Motor neuron (in vitro differentiated cells): ENCODE results near the gene CDC5L. TPM values are rescaled to one million over a fixed set of nuclear protein-coding genes. Genes with fewer than 3 reads are reported as not detected.

Experiments
- ATAC-seq, 8 experiments: fragments of 200-7000 bp; cut with Tn5 transposase; replicated peaks in 6 of 8; 2 replicates each; pipeline ENCODE4 v1.8.0; 2021; ENCODE audit warnings: mild to moderate bottlenecking in 8 of 8, moderate library complexity in 8 of 8
- H3K27ac ChIP-seq, 2 donors: fragments of 250-450 bp; sonication (Bioruptor Pico); 2 replicates each; pipeline ENCODE4 v1.9.0; 2021; ENCODE audit warnings: antibody characterized with exemption in 2 of 2, mild to moderate bottlenecking in 2 of 2, moderate library complexity in 1 of 2
- H3K4me1 ChIP-seq, 2 donors: fragments of 250-450 bp; sonication (Bioruptor Pico); replicated peaks in 1 of 2; 2 replicates each; pipeline ENCODE4 v1.6.1; 2021; ENCODE audit warnings: antibody characterized with exemption in 2 of 2, mild to moderate bottlenecking in 2 of 2, moderate library complexity in 1 of 2
- H3K4me3 ChIP-seq, 5 donors: fragments of 250-450 bp; sonication (Bioruptor Pico); 2 replicates each; pipeline ENCODE4 v1.9.0; 2021; ENCODE audit warnings: antibody characterized with exemption in 5 of 5, mild to moderate bottlenecking in 5 of 5, moderate library complexity in 4 of 5
- WGBS, 10 experiments: fragments of 450-650 bp; shearing (Covaris generic); methylation state at CpG; one replicate each; pipeline ENCODE4 v1.0.0; 2022; 5-methylcytosine and 5-hydroxymethylcytosine counted together
- in situ Hi-C, 9 experiments: fragments of 400-800 bp; cut with MboI; loops; one replicate each; pipeline ENCODE4 v1.15.0; 2021; ENCODE audit warnings: low sequenced_read_pairs in 9 of 9, low pct_unique_long_range_greater_than_20kb in 2 of 9; ENCODE audit not compliant: unreplicated experiment in 9 of 9
- total RNA-seq, 8 experiments: library from RNA; unstranded; fragments of 300-600 nt; gene quantifications; 2 replicates each; pipeline versions ENCODE4 v1.2.3 to v1.2.4, GENCODE V29; 2022

CDC5L gene
- total RNA-seq, 8 experiments from 2014 or later = 15.4 to 39.9 (median 27.6) TPM

- Histone ChIP-seq H3K27ac (no peak overlapping the region), H3K4me3 (no peak overlapping the region), H3K4me1 (peaks cover 9 to 15% of the 10 kb centered on the region in 2 donors)
- 90 to 98% (median 96%) methylated on average over 4 to 10 of the region's 10 CpGs; no CpG with 5 or more reads in 7 of the 10 experiments for WGBS, 10 experiments
- ATAC-seq = no peak
- in situ Hi-C loops = loop anchor here in 3 of 9 experiments (10.0 to 25.0 kb wide), 2 partner anchors 1235 to 1238 kb away; no protein-coding TSS in a partner anchor
Observed at GRCh38 chr6:44476849-44477248, 89.3 kb downstream of the CDC5L start.

DNA sequence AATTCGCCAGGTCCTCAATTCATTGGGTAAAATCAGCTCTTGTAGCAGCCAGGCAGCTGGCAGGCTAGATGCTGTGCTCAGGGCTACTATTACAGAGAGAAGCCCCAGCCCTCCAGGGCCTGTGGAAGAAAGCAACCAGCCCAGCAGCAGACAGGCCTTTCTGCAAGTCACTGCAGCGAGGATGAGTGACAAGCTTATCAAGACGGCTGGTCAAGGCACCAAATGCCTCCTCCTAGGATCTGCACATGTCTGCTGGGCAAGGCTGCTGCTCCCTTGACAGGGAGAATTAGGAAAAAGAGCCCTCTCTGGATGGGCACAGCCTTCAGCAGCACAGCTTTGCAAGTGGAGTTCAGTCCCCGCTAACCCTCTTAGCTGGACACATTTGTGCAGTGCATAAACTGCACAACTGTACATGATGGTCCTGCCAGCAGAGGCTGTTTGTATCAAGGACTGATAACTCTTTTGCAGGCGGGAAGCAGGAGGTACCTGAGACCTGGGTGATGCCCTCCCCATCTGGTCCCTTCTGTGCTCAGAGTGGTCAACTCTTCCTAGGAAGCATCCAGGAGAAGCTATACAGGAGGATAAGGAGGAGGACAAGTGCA, 89.9 kb downstream of the CDC5L start:
- in situ Hi-C loops = loop anchor here in 3 of 9 experiments (10.0 to 25.0 kb wide), 2 partner anchors 1235 to 1237 kb away; no protein-coding TSS in a partner anchor
- no peak overlapping the region for H3K4me3 ChIP-seq
- WGBS, 10 experiments = 60 to 97% (median 93%) methylated on average over 1 to 4 of the region's 5 CpGs; no CpG with 5 or more reads in 6 of the 10 experiments
- H3K27ac ChIP-seq = no peak overlapping the region
- ATAC-seq = no peak
- peaks cover 9 to 15% of the 10 kb centered on the region in 2 donors for H3K4me1 ChIP-seq

DNA sequence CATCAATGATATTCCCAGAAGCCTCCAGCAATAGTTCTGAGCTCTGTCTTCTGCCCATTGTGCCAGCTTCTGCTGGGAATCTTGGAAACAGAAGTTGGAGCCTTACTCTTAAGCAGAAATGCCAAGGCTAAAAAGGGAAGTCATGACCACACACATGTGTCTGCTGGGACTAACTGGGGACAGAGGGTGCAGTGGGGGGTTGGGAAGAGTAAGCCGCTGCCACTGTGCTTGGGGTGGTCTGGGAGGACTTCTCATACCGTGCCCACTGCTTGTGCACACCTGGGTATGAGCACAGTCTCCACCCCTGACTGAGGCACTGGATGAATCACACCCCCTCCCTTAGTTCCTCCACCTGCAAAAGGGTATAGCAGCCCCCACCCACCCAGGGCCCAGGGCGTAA, 90.7 kb downstream of the CDC5L start:
- WGBS, 10 experiments = no CpG with 5 or more reads among the region's 3 CpGs
- in situ Hi-C loops = loop anchor here in 3 of 9 experiments (10.0 to 25.0 kb wide), 2 partner anchors 1234 to 1237 kb away; no protein-coding TSS in a partner anchor
- peaks cover 9 to 15% of the 10 kb centered on the region in 2 donors for H3K4me1 ChIP-seq
- H3K4me3 ChIP-seq = no peak overlapping the region
- H3K27ac ChIP-seq = no peak overlapping the region
- no peak for ATAC-seq

DNA sequence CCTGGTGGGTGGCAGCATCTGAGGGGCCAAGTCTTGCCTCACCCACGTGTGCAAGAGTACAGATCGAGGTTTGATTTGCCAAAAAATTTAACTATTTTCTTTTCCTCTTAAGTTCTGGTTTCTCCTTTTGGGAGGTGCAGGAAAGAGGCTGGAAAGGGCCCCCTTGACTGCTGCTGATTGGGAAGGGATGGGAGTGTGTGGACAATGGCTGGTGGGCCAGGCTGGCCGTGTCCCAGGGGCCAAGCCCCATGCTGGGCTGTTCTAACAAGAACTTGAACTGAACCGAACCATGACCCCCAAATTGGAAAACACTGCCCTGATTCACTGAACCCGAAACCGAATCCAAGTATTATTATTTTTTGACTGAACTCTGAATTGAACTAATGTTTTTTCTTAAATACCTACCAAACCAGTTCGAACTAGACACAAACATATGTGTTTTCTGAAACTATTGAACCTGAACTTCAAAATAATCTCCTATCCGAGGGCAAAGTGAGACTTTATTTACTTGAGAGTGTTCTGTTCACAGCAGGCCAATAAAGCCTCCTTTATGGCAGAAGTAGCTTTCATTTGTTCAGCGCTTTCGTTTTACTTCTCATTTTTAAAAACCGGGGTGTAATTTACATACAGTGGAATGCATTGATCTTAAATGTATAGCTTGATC, 91.2 kb downstream of the CDC5L start:
- no peak overlapping the region for H3K27ac ChIP-seq
- in situ Hi-C loops = loop anchor here in 3 of 9 experiments (10.0 to 25.0 kb wide), 2 partner anchors 1234 to 1236 kb away; no protein-coding TSS in a partner anchor
- peaks cover 9 to 15% of the 10 kb centered on the region in 2 donors for H3K4me1 ChIP-seq
- WGBS, 10 experiments = 59 to 91% (median 80%) methylated on average over 4 to 9 of the region's 11 CpGs; no CpG with 5 or more reads in 1 of the 10 experiments
- no peak for ATAC-seq
- H3K4me3 ChIP-seq = no peak overlapping the region

GRCh38 chr6:44480097-44480541, 92.6 kb downstream of the CDC5L start:
- in situ Hi-C loops = loop anchor here in 2 of 9 experiments (25.0 kb wide), 1 partner anchor 1232 kb away; no protein-coding TSS in a partner anchor

GRCh38 chr6:44481056-44481455, 93.5 kb downstream of the CDC5L start:
- H3K27ac ChIP-seq = no peak overlapping the region
- in situ Hi-C loops = loop anchor here in 2 of 9 experiments (25.0 kb wide), 1 partner anchor 1231 kb away; no protein-coding TSS in a partner anchor
- no peak overlapping the region for H3K4me3 ChIP-seq
- no peak for ATAC-seq
- peaks cover 10 to 18% of the 10 kb centered on the region in 2 donors for H3K4me1 ChIP-seq
- 83 to 95% (median 86%) methylated on average over 4 to 6 of the region's 6 CpGs; no CpG with 5 or more reads in 5 of the 10 experiments for WGBS, 10 experiments

More at GRCh38 chr6:44480097-44480541, 92.6 kb downstream of the CDC5L start:
- Histone ChIP-seq H3K27ac (no peak overlapping the region), H3K4me1 (peaks cover 13 to 17% of the 10 kb centered on the region in 2 donors), H3K4me3 (no peak overlapping the region)
- WGBS, 10 experiments = 8 to 85% (median 51%) methylated on average over 1 to 13 of the region's 13 CpGs; no CpG with 5 or more reads in 2 of the 10 experiments
- peak in 2 of 8 experiments; percentile 2 to 8 for ATAC-seq

DNA sequence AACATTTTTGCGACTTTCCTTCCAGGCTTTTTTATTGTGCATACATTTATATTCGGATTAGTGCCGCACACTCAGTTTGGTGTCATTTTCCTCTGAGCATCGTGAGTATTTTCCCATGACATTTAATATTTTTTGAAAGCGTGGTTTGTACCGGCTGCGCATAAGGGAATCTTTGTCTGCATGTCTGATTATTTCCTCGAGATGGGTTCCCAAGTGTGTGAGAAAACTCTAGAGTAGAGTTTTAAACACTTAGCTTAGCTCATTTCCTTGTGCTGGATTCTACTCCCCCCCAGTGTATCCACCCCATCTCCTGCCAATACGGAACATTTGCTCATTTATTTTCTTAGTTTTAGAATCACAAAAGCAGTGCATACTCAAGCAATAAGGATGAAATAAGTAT, 94.3 kb downstream of the CDC5L start:
- in situ Hi-C loops = loop anchor here in 2 of 9 experiments (25.0 kb wide), 1 partner anchor 1231 kb away; no protein-coding TSS in a partner anchor
- ATAC-seq = no peak
- WGBS, 10 experiments = 66 to 98% (median 89%) methylated on average over 5 to 9 of the region's 9 CpGs
- no peak overlapping the region for H3K4me3 ChIP-seq
- peaks cover 7 to 17% of the 10 kb centered on the region in 2 donors for H3K4me1 ChIP-seq
- no peak overlapping the region for H3K27ac ChIP-seq

GRCh38 chr6:44485601-44486401, 98.3 kb downstream of the CDC5L start:
- H3K4me3 ChIP-seq = no peak overlapping the region
- peak overlapping the region in 1 of 2 donors; percentile 38 for H3K27ac ChIP-seq
- in situ Hi-C loops = loop anchor here in 2 of 9 experiments (25.0 kb wide), 1 partner anchor 1226 kb away; no protein-coding TSS in a partner anchor
- WGBS, 10 experiments = 20 to 80% (median 63%) methylated on average over 1 to 9 of the region's 12 CpGs; no CpG with 5 or more reads in 3 of the 10 experiments
- H3K4me1 ChIP-seq = peaks cover 9 to 17% of the 10 kb centered on the region in 2 donors
- ATAC-seq = peak in 5 of 8 experiments; percentile 45 to 77 (median 58)

- Histone ChIP-seq H3K4me3 (no peak overlapping the region), H3K27ac (no peak overlapping the region), H3K4me1 (peaks cover 9 to 17% of the 10 kb centered on the region in 2 donors)
- WGBS, 10 experiments = 67 to 71% methylated on average over 1 of the region's 1 CpG; no CpG with 5 or more reads in 8 of the 10 experiments
- no peak for ATAC-seq
- in situ Hi-C loops = loop anchor here in 2 of 9 experiments (25.0 kb wide), 1 partner anchor 1225 kb away; no protein-coding TSS in a partner anchor
Observed at GRCh38 chr6:44487002-44487401, 99.5 kb downstream of the CDC5L start.

DNA sequence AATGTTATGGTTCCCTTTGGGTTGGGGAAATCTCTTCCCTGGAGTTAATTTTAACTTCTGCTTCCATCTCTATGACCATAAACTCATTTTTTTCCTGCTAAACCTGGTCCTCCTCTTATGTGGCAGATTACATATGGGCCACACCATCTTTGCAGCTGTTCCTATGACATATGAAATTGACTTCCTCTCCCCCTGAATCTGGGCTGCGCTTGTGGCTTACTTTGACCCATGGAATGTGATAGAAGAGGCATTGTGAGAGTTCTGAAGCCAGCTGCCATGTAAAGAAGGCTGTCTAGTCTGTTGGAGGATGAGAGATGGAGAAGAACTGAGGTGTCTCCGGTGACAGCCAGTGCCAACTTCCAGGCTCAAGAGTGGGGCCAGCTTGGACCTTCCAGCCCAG, 100.1 kb downstream of the CDC5L start:
- ATAC-seq = no peak

DNA sequence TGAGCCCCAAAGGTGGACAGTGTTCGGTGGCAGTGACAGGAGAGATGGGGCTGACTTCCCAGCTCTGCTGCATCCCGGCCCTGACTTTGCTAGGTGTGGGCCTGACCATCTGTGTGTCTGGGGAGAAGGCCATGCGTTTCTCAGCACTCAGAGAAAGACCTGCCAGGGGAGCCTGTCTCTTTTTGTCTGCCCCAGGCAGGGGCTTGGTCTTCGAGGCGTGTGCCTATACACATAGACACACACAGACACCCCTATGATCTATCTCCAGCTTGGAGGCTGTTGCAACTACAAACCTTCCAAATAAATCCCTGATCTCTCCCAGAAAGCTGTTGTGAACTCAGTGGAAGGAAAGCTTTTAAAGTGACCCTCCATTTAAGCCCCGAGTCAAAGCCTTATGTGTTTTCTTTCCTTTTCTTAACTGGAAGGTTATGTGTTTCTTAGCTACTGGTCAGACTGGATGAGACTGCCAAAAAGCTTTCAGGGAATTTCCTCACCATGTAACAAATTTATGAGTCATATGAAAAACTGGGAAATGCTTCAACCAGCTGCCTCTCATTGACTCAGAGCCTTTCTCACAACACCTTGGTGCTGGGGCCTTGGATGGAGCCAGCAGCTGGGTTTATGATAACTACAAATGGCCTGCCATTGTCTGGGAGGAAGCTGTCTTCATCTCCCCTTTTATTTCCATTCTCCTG, 102.6 kb downstream of the CDC5L start:
- H3K4me1 ChIP-seq = peaks cover 9 to 10% of the 10 kb centered on the region in 2 donors
- peak in 7 of 8 experiments; percentile 36 to 93 (median 65) for ATAC-seq
- 18 to 100% (median 60%) methylated on average over 1 to 5 of the region's 6 CpGs; no CpG with 5 or more reads in 5 of the 10 experiments for WGBS, 10 experiments
- no peak overlapping the region for H3K27ac ChIP-seq
- no peak overlapping the region for H3K4me3 ChIP-seq
- in situ Hi-C loops = loop anchor here in 2 of 9 experiments (25.0 kb wide), 1 partner anchor 1222 kb away; no protein-coding TSS in a partner anchor

More for the DNA sequence above, 100.1 kb downstream of the CDC5L start:
- WGBS, 10 experiments = 20 to 100% (median 100%) methylated on average over 1 to 2 of the region's 2 CpGs; no CpG with 5 or more reads in 2 of the 10 experiments
- in situ Hi-C loops = loop anchor here in 2 of 9 experiments (25.0 kb wide), 1 partner anchor 1225 kb away; no protein-coding TSS in a partner anchor
- no peak overlapping the region for H3K4me3 ChIP-seq
- peaks cover 9 to 17% of the 10 kb centered on the region in 2 donors for H3K4me1 ChIP-seq
- no peak overlapping the region for H3K27ac ChIP-seq
